ENCODE results near the gene NEUROD4.

DNA sequence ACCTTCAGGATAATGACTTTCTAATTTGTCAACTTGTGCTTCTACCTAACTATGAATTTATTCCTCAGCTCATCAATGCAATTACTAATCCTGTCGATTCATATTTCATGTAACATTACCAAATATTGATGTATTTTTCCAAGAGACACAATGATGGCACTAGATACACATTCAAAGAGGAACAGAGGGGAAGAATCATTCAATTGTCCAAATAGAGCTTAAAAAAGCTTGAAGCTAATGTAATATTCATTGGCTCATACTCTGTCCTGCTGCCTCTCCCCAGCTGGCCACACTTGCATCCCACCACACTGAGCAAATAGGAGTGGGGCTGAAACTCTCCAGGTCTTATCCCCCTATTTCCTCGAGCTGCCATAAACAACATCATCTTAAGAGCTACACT is 44.5 kb upstream of the NEUROD4 start:
- TF ChIP-seq, protein P1, sequence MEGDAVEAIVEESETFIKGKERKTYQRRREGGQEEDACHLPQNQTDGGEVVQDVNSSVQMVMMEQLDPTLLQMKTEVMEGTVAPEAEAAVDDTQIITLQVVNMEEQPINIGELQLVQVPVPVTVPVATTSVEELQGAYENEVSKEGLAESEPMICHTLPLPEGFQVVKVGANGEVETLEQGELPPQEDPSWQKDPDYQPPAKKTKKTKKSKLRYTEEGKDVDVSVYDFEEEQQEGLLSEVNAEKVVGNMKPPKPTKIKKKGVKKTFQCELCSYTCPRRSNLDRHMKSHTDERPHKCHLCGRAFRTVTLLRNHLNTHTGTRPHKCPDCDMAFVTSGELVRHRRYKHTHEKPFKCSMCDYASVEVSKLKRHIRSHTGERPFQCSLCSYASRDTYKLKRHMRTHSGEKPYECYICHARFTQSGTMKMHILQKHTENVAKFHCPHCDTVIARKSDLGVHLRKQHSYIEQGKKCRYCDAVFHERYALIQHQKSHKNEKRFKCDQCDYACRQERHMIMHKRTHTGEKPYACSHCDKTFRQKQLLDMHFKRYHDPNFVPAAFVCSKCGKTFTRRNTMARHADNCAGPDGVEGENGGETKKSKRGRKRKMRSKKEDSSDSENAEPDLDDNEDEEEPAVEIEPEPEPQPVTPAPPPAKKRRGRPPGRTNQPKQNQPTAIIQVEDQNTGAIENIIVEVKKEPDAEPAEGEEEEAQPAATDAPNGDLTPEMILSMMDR (IDR thresholded peaks at IDR 0.05 in 2 of 3, conservative IDR thresholded peaks at IDR 0.05 in 1 of 3; ENCODE audit: control insufficient read depth in 2 of 3, extremely low read depth in 1 of 3, insufficient read depth in 1 of 3, low read depth in 3 of 3, low read length in 3 of 3): no peak
- TF ChIP-seq EP300 (IDR thresholded peaks at IDR 0.05; ENCODE audit: borderline replicate concordance in 1 of 2, control insufficient read depth in 1 of 2, low read depth in 2 of 2, low read length in 2 of 2) (no peak), ZNF274 (IDR thresholded peaks at IDR 0.05; ENCODE audit: insufficient read depth, insufficient read length) (no peak), RAD21 (IDR thresholded peaks at IDR 0.05; ENCODE audit: insufficient read depth, low read depth, low read length) (no peak), TAF1 (IDR thresholded peaks at IDR 0.05; ENCODE audit: borderline replicate concordance, low read depth, low read length) (no peak), CEBPB (IDR thresholded peaks at IDR 0.05; ENCODE audit: borderline replicate concordance in 1 of 2, low read depth in 2 of 2, low read length in 2 of 2) (no peak), NFYB (IDR thresholded peaks at IDR 0.05; ENCODE audit: insufficient read depth, low read depth, low read length) (no peak), EGR1 (IDR thresholded peaks at IDR 0.05; ENCODE audit: borderline replicate concordance in 1 of 2, low read depth in 2 of 2, low read length in 2 of 2) (no peak), POLR2AphosphoS5 (IDR thresholded peaks at IDR 0.05; ENCODE audit: low read length) (no peak), KDM1A (IDR thresholded peaks at IDR 0.05; ENCODE audit: borderline replicate concordance) (no peak), JUND (IDR thresholded peaks at IDR 0.05; ENCODE audit: low read depth, low read length) (no peak), PML (IDR thresholded peaks at IDR 0.05; ENCODE audit: low read length) (no peak)
- TF ChIP-seq, protein P2, sequence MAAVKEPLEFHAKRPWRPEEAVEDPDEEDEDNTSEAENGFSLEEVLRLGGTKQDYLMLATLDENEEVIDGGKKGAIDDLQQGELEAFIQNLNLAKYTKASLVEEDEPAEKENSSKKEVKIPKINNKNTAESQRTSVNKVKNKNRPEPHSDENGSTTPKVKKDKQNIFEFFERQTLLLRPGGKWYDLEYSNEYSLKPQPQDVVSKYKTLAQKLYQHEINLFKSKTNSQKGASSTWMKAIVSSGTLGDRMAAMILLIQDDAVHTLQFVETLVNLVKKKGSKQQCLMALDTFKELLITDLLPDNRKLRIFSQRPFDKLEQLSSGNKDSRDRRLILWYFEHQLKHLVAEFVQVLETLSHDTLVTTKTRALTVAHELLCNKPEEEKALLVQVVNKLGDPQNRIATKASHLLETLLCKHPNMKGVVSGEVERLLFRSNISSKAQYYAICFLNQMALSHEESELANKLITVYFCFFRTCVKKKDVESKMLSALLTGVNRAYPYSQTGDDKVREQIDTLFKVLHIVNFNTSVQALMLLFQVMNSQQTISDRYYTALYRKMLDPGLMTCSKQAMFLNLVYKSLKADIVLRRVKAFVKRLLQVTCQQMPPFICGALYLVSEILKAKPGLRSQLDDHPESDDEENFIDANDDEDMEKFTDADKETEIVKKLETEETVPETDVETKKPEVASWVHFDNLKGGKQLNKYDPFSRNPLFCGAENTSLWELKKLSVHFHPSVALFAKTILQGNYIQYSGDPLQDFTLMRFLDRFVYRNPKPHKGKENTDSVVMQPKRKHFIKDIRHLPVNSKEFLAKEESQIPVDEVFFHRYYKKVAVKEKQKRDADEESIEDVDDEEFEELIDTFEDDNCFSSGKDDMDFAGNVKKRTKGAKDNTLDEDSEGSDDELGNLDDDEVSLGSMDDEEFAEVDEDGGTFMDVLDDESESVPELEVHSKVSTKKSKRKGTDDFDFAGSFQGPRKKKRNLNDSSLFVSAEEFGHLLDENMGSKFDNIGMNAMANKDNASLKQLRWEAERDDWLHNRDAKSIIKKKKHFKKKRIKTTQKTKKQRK (IDR thresholded peaks at IDR 0.05; ENCODE audit: low read depth, low read length): no peak

Measured in GM12878 (cell line).